ENCODE data around the gene TCEAL3. TPM values are rescaled to one million over a fixed set of nuclear protein-coding genes. Genes with fewer than 3 reads are reported as not detected.
A peak's percentile ranks its signal among the peaks of the same experiment; 100 is the strongest.

The TCEAL3 gene
- total RNA-seq, 4 donors from 2014 or later, result 3.2 to 9.9 (median 4.8) TPM

- no peaks in the 10 kb centered on the region for H3K9me3 ChIP-seq
- no peak for DNase-seq
- H3K4me1 ChIP-seq, result no peaks in the 10 kb centered on the region
- TF ChIP-seq POLR2A (IDR thresholded peaks at IDR 0.05), result no peak
- no peak for TF ChIP-seq CTCF (IDR thresholded peaks at IDR 0.05)
- no peak overlapping the region for H3K4me3 ChIP-seq
- H3K27ac ChIP-seq, result no peak overlapping the region
- H3K36me3 ChIP-seq, result no peaks in the 10 kb centered on the region
- no peaks in the 10 kb centered on the region for H3K27me3 ChIP-seq
Observed at GRCh38 chrX:103615781-103616371, 8.1 kb downstream of the TCEAL3 start.

GRCh38 chrX:103616676-103617186 lies 9.0 kb downstream of the TCEAL3 start:
- no peak for DNase-seq
- Histone ChIP-seq H3K36me3 (no peaks in the 10 kb centered on the region), H3K27me3 (no peaks in the 10 kb centered on the region), H3K9me3 (no peaks in the 10 kb centered on the region), H3K4me1 (no peaks in the 10 kb centered on the region), H3K27ac (no peak overlapping the region), H3K4me3 (no peak overlapping the region)
- TF ChIP-seq CTCF (IDR thresholded peaks at IDR 0.05), result no peak
- no peak for TF ChIP-seq POLR2A (IDR thresholded peaks at IDR 0.05)

GRCh38 chrX:103624111-103624510 lies 16.3 kb downstream of the TCEAL3 start:
- Histone ChIP-seq H3K4me3 (no peak overlapping the region), H3K36me3 (no peaks in the 10 kb centered on the region), H3K4me1 (no peaks in the 10 kb centered on the region), H3K9me3 (no peaks in the 10 kb centered on the region), H3K27me3 (no peaks in the 10 kb centered on the region), H3K27ac (peak overlapping the region in 1 of 4 donors; percentile 50)
- no peak for DNase-seq
- TF ChIP-seq CTCF (IDR thresholded peaks at IDR 0.05) (no peak), POLR2A (IDR thresholded peaks at IDR 0.05) (no peak)

- Histone ChIP-seq H3K36me3 (no peaks in the 10 kb centered on the region), H3K4me3 (no peak overlapping the region), H3K27ac (no peak overlapping the region), H3K27me3 (no peaks in the 10 kb centered on the region), H3K4me1 (no peaks in the 10 kb centered on the region), H3K9me3 (no peaks in the 10 kb centered on the region)
- no peak for DNase-seq
- TF ChIP-seq CTCF (IDR thresholded peaks at IDR 0.05) (no peak), POLR2A (IDR thresholded peaks at IDR 0.05) (no peak)
Observed at GRCh38 chrX:103626855-103627254, 19.1 kb downstream of the TCEAL3 start.

- no peaks in the 10 kb centered on the region for H3K27me3 ChIP-seq
- DNase-seq, result peak; percentile 73 to 88 (median 74)
- H3K4me1 ChIP-seq, result no peaks in the 10 kb centered on the region
- H3K9me3 ChIP-seq, result no peaks in the 10 kb centered on the region
- peak within 1 kb of the TSS; percentile 51 to 76 (median 60) for H3K4me3 ChIP-seq
- peak within 1 kb of the TSS; percentile 68 to 90 (median 81) for H3K27ac ChIP-seq
- H3K36me3 ChIP-seq, result no peaks in the 10 kb centered on the region
- TF ChIP-seq POLR2A (IDR thresholded peaks at IDR 0.05), result no peak
- TF ChIP-seq CTCF (IDR thresholded peaks at IDR 0.05), result peak in 2 of 6 experiments; percentile 10 to 14
Observed at GRCh38 chrX:103628386-103629317, 20.9 kb downstream of the TCEAL3 start, which contains the start of gene TCEAL1. TSS of gene TCEAL1 (plus strand) at chrX:103628975. CDS start at chrX:103629917, 942 bp downstream.

Data from Peyer's patch (tissue), 4 donors.